ENCODE data around the gene PKD1. TPM values are rescaled to one million over a fixed set of nuclear protein-coding genes. Genes with fewer than 3 reads are reported as not detected.

The PKD1 gene
- total and polyA plus RNA-seq, 2 of the 13 experiments (the other 11 are each of a cell fraction or from before 2014, with no cell fraction given) = 22.1 to 23.0 TPM

GRCh38 chr16:2151188-2152091, 15.7 kb upstream of the PKD1 start (continued):
- TF ChIP-seq CERS6 (CRISPR knock-in tag; IDR thresholded peaks at IDR 0.05) (no peak), ZBTB33 (CRISPR knock-in tag; IDR thresholded peaks at IDR 0.05) (no peak), ZNF329 (CRISPR knock-in tag; IDR thresholded peaks at IDR 0.05; ENCODE audit: low read depth) (0 out of 2 replicates have a peak, but pooled peaks have one; percentile 47), MAFG (CRISPR knock-in tag; IDR thresholded peaks at IDR 0.05) (no peak), ZNF75D (CRISPR knock-in tag; IDR thresholded peaks at IDR 0.05; ENCODE audit: borderline replicate concordance) (no peak)
- TF ChIP-seq, protein P1, sequence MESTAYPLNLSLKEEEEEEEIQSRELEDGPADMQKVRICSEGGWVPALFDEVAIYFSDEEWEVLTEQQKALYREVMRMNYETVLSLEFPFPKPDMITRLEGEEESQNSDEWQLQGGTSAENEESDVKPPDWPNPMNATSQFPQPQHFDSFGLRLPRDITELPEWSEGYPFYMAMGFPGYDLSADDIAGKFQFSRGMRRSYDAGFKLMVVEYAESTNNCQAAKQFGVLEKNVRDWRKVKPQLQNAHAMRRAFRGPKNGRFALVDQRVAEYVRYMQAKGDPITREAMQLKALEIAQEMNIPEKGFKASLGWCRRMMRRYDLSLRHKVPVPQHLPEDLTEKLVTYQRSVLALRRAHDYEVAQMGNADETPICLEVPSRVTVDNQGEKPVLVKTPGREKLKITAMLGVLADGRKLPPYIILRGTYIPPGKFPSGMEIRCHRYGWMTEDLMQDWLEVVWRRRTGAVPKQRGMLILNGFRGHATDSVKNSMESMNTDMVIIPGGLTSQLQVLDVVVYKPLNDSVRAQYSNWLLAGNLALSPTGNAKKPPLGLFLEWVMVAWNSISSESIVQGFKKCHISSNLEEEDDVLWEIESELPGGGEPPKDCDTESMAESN (CRISPR knock-in tag; conservative IDR thresholded peaks at IDR 0.05) = no peak
- TF ChIP-seq, protein P2, sequence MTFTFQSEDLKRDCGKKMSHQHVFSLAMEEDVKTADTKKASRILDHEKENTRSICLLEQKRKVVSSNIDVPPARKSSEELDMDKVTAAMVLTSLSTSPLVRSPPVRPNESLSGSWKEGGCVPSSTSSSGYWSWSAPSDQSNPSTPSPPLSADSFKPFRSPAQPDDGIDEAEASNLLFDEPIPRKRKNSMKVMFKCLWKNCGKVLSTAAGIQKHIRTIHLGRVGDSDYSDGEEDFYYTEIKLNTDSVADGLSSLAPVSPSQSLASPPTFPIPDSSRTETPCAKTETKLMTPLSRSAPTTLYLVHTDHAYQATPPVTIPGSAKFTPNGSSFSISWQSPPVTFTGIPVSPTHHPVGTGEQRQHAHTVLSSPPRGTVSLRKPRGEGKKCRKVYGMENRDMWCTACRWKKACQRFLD (CRISPR knock-in tag; IDR thresholded peaks at IDR 0.05; ENCODE audit: borderline replicate concordance) = no peak
- TF ChIP-seq, protein P3, sequence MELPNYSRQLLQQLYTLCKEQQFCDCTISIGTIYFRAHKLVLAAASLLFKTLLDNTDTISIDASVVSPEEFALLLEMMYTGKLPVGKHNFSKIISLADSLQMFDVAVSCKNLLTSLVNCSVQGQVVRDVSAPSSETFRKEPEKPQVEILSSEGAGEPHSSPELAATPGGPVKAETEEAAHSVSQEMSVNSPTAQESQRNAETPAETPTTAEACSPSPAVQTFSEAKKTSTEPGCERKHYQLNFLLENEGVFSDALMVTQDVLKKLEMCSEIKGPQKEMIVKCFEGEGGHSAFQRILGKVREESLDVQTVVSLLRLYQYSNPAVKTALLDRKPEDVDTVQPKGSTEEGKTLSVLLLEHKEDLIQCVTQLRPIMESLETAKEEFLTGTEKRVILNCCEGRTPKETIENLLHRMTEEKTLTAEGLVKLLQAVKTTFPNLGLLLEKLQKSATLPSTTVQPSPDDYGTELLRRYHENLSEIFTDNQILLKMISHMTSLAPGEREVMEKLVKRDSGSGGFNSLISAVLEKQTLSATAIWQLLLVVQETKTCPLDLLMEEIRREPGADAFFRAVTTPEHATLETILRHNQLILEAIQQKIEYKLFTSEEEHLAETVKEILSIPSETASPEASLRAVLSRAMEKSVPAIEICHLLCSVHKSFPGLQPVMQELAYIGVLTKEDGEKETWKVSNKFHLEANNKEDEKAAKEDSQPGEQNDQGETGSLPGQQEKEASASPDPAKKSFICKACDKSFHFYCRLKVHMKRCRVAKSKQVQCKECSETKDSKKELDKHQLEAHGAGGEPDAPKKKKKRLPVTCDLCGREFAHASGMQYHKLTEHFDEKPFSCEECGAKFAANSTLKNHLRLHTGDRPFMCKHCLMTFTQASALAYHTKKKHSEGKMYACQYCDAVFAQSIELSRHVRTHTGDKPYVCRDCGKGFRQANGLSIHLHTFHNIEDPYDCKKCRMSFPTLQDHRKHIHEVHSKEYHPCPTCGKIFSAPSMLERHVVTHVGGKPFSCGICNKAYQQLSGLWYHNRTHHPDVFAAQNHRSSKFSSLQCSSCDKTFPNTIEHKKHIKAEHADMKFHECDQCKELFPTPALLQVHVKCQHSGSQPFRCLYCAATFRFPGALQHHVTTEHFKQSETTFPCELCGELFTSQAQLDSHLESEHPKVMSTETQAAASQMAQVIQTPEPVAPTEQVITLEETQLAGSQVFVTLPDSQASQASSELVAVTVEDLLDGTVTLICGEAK (IDR thresholded peaks at IDR 0.05) = no peak
- TF ChIP-seq, protein P3 (CRISPR knock-in tag; IDR thresholded peaks at IDR 0.05) = peak; percentile 35; the same call in 1 of the 2 replicates
